H9 (cell line): Measurements from ENCODE around the gene ANAPC1. TPM values are rescaled to one million over a fixed set of nuclear protein-coding genes. Genes with fewer than 3 reads are reported as not detected.

ENCODE experiments used
- microRNA-seq: library from miRNA; unstranded; fragments of <30 nt; microRNA quantifications from one replicate; pipeline ENCODE4, GENCODE V29; 2020; ENCODE audit warnings: borderline microRNAs expressed
- total RNA-seq: library from RNA; stranded (reverse); gene quantifications from 2 replicates; pipeline ENCODE4 v1.2.1, GENCODE V29; 2021

ANAPC1 gene
- total RNA-seq, 1 experiment from 2014 or later, result 79.1 TPM

Small RNA genes lying within 50 kb of the gene (microRNA-seq; reads per million reads assigned to microRNA genes)
- not detected for gene MIR4771-2

Other genes with a start within 250 kb of the ANAPC1 start
- gene MERTK, start 14.4 kb upstream of the ANAPC1 start, total RNA-seq, result 4.2 and 4.8 TPM in 2 replicates
- 10.0 and 10.5 TPM in 2 replicates for gene TMEM87B, start 171.1 kb upstream of the ANAPC1 start, total RNA-seq